Kidney glomerular epithelial cell (primary cell): Measurements from ENCODE around the gene SCAPER.

Source experiments
- DNase-seq: peaks from one replicate; lab custom pipeline; 2025; lab: John Stamatoyannopoulos, UW

The SCAPER gene

DNA sequence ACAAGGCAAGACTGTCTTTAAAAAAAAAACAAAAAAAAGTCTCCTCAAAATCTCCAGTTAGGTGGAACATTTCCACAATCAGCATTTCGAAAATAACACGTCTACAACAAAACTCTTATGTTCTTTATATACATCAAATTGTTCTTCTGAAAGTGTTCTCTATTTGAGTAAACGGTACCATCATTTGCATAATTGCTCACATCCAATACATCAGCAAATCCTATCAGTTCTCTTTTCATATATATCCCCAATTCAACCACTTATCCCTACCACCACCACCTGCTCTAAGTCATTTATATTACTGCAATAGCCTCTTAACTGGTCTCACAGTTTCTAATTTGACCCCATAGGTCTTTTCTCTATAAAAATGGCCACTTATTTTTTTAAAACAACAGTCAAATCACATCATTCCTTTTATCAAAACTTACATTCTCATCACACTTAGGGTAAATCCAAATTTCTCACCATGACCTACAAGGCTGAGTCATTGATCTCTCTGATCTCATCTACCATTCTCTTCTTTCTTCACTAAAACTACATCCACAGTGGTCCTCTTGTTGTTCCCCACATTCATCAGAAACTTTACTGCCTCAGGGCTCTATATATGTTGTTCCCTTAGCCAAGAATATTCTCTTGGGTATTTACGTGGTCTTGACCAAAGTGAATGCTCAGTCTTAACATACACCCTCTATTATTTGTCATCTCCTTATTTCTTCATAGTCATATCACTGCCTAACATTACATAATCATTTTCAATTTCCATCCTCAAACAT, 237.0 kb downstream of the SCAPER start:
- no peak for DNase-seq

DNA sequence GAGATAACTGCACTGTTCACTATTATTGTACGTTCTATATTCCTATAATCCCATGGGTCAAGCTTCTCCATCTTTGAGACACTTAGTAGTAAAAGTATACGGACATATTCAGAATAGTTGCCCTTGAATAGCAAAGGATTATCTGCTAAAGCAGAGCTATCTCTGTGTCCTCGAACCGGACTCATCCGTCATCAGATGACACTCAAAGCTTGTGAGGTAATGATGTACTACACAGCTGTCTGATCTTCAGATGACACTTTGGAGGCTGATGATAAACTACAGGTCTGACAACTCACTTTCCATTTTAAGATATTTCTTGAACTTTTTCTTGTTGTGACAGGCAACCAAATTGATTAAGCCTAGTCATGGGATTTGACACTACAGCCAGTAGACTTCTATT, 240.2 kb downstream of the SCAPER start:
- DNase-seq = no peak

DNA sequence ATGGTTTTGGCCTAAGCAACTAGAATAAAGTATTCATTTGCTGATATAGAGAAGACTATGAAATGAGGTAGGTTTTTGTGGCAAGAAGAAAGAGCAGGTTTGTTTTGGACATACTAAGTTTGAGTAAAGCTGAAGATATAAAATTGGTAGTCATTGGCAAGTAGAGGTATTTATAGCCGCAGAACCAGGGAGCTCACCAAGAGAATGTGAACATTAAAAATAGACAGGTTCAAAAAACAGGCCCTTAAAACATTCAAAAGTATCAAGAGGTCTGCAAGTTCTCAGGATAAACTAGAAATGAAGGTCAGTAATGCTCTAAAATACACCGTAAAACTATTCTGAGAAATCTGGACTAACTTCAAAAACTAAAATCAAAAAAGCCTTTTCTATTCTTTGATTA, 240.7 kb downstream of the SCAPER start:
- no peak for DNase-seq

DNA sequence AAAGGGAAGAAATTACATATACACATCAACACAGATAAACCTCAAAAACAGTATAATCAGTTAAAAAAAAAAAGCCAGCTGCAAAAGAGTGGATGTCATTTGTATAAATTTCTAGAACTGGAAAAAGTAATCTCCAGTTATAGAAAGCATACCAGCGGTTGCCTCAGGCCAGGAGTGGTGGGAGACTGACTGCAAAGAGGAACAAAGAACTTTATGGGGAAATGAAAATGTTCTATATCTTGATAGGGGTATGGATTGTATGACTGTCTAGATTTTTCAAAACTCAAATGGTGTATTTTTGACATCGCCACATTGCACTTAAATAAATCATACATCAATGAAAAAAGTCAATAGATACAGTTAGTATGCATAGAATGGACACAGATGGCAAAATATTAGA, 241.6 kb downstream of the SCAPER start:
- no peak for DNase-seq

DNA sequence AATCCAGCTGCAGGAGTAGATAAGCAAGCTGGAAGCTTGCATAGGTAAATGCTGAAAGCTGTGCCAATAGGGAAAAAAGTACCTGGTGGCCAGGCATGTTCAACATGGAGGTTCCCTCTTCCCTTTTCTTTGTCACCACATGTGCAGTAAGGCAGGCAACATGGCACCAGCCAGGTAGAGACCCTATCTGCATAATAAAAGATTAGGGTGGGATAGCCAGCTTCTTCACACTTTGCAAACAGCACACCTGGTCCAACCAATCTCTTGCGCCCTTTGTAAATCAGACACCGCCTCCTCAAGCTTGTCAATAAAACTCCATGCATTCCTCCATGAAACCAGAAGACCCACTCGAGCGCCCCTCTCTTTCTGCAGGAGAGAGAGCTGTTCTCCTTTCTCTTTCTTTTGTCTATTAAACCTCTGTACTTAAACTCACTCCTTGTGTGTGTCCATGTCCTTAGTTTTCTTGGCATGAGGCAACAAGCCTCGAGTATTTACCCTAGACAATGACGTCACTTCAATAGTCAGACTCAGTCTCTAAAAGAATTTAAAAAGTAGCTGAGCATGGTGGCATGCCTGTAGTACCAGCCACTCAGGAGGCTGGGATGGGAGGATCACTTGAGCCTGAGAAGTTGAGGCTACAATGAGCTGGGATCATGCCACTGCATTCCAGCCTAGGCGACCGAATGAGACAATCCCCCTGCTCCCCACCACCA, 256.3 kb downstream of the SCAPER start:
- no peak for DNase-seq

DNA sequence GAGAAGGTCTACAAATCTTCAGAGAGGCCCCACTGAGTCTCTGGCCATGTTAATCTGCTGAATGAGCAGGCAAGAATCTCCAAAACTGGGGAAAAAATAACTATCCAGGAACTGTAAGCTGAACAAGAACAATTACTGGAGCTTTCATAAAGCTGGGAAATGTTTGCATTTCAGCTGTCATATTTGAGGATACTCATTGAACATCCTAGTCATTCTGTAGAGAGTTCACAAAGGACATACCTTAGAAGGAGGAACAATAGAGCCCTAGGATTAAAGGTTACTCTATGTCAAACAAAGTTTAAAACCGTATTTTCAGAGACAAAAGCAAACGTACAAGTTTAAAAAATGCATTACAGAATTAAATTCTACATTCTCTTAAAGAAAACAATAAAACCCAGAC, 257.5 kb downstream of the SCAPER start:
- DNase-seq = no peak

DNA sequence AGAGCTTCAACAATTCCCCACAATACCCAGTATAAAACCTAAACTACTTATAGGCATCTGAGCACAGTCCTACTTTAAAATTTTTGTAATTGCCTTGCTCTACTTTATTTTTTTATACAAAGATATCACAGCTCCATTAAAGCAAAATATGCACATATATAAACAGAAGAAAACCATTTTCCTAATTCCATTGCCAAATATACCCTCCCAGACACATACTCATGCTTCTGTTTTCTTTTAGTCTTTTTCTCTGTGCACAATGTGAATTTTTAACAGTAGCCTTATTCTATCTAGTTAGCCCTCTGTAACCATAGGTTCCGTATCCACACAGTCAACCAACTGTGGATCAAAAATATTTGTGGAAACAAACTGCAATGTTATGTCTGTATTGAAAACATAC, 260.5 kb downstream of the SCAPER start:
- DNase-seq = no peak

DNA sequence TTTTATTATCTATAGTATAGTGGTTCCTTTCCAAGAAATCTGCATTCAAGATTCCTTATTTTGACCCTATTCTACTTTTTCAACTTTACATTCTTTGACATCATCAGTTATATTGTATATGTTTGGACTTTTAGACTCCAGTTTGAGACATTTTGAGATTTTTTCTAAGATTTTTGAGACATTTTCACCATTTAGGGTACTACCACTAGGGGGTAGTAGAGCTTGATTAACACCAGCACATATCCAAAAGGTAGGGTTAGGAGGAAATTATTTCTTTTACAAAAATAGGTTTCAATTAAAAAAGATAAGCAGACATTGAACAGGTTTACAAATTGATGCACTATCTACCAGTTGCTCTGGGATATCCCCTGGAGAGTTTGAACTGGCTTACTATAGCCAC, 262.5 kb downstream of the SCAPER start:
- DNase-seq = no peak

DNA sequence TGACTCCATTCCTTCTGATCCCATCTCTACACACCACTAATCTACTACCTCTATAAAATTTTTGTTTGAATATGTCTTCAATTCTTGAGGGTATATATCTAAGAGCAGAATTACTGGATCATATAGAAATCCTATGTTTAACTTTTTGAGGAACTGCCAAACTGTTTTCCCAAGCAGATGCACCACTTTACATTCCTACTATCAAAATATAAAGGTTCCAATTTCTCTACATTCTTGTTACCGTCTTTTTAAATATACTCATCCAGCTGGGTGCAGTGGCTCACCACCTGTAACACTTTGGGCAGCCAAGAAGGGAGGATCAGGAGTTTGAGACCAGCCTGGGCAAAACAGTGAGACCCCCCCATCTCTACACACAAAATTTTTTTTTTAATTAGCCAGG, 268.0 kb downstream of the SCAPER start:
- no peak for DNase-seq

DNA sequence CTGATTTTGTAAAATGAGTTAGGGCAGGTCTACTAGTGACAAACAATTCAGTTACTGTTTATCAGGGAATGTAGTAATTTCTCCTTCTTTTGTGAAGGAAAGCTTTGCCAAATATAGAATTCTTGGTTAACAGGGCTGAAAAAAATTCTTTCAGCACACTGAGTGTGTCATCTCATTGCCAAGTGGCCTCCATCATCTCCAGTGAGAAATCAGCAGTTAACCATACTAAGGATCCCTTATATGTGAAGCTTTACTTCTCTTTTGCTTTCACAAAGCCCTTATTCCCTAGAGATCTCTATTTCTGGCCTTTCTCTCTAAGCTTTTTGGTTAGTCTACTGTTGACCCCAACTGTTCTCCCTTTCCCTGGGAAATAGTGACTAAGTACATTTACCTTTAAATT, 269.1 kb downstream of the SCAPER start:
- no peak for DNase-seq

DNA sequence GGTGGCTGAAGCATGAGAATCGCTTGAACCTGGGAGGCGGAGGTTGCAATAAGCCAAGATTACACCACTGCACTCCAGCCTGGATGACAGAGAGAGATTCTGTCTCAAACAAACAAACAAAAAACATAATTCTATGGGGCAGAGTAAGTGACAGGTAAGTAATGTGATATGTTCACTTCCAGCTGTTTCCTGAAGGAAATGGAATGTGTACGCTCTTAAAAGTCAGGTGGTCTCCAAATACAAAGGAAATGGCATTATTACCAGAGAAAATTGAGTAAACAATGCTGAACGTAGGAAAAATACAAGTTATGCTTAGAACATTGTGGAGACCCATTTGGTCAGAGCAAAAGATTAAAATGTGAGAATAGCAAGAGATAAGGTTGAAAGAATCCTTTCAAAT, 278.5 kb downstream of the SCAPER start:
- DNase-seq = no peak

DNA sequence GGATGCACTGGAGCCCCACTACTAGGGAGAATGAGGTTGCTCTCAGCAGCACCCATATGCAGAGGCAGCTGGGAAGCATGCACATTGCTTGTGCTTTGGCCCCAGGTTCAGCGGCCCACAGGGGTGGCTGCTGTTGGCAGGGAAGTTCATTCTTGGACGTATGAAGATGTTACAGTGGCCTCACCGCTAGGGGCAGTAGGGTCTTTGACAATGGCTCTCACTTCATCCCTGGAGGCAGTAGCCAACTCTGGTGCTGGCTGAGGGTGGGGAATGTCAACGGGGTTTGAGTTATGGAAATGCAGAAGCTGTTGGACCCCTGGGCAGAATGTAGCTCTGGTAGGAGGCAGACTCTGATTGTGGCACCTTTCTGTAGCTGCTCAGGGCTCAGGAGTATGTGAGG, 279.9 kb downstream of the SCAPER start:
- no peak for DNase-seq

DNA sequence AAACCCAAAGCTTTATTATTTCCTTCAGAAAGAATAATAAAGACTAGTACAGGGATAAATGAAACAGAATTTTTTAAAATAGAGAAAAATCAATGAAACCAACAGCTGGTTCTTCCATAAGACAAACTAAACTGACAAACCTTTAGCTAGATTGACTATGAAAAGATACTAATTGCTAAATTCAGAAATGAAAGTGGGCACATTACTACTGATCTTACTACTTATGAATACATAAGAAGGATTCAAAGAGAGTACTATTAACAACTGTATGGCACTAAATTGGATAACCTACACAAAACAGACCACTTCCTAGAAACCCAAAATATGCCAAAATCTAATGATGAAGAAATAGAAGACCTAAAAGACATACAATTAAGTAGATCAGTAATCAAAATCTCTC, 290.4 kb downstream of the SCAPER start:
- DNase-seq = no peak

DNA sequence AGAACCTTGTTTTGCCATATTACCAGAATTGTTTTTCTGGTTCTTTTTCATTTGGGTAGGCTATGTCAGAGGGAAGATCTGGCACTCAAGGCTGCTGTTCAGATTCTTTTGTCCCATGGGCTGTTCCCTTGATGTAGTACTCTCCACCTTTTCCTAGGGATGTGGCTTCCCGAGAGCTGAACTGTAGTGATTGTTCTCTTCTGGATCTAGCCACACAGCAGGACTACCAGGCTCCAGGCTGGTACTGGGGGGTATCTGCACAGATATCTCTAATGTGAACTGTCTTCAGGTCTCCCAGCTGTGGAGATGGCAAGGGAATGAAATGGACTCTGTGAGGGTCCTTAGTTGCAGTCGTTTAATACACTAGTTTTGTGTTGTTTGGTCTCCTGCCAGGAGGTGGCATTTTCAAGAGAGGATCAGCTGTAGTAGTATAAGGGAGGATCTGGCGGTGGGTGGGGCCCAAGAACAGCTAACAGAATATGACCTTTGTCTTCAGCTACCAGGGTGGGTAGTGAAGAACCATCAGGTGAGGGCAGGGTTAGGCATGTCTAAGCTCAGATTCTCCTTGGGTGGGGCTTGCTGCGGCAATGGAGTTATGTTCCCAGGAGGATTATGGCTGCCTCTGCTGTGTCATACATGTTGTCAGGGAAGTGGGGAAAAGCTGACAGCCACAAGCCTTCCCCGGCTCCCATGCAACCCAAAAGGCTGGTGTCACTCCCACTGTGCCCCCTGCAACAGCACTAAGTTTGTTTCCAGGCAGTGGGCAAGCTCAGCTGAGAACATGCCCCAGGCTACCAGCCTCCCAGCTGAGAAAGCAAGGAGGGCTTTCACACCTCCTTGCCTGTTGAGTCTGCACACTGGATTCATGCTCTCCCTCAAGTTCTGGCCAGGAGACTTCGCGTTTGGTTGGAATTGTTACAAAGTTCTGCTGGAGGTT, 316.1 kb downstream of the SCAPER start:
- no peak for DNase-seq

DNA sequence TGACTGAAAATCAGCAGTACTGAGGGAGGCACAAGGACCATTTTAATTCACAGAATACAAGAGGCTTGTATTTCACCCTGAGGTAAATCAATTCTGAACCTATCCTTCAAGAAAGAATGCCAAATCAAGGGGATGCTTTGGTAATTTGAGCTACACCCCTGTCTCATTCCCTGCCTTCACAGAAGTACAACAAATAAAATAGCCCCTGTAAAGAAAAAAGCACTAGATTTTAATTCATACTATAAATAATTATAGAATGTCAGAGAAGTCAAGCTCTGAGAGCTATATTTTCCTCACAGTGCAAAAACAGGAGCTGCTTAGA, 319.6 kb downstream of the SCAPER start:
- DNase-seq = no peak

DNA sequence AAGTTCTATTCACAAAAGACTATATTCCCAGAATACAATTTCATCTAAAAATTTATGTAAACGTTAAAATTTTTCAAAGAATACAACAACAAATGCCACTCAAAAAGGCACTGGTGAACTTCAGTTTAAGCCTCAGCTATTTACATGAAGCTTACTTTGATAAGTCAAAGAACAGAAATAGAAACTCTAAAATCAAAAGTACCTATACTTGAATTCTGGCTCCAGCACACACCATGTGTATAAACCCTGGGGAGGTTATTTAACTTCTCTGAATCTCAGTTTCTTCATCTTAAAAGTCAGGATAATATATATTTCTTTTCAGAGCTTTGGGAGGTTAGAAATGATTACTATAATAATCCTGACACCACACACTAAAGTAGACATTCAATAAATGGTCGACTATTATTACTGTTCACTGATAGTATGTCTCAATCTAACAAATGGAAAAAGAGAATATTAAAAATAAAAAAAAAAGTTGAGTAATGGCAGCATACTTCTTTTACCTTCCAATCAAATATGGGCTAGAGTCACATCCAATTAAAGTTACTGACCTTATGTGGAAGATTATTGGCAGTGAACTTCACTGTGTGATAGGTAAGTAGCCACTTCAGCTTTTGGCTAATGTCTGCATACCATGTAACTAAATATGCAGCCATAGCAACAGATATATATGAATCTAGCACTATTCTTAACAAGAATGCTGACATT, 320.1 kb downstream of the SCAPER start:
- no peak for DNase-seq

DNA sequence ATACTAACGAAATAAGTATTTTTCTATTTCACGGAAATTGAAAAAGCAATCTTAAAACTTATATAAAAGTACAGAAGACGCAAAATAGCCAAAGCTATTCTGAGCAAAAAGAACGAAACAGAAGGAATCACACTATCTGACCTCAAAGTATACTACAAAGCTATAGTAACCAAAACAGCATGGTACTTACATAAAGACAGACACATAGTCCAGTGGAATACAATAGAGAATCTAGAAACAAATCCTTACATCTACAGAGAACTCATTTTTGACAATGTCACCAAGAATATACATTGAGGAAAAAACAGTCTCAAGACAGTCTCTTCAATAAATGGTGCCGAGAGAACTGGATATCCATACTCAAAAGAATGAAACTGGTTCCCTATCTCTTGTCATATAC, 322.6 kb downstream of the SCAPER start:
- no peak for DNase-seq

DNA sequence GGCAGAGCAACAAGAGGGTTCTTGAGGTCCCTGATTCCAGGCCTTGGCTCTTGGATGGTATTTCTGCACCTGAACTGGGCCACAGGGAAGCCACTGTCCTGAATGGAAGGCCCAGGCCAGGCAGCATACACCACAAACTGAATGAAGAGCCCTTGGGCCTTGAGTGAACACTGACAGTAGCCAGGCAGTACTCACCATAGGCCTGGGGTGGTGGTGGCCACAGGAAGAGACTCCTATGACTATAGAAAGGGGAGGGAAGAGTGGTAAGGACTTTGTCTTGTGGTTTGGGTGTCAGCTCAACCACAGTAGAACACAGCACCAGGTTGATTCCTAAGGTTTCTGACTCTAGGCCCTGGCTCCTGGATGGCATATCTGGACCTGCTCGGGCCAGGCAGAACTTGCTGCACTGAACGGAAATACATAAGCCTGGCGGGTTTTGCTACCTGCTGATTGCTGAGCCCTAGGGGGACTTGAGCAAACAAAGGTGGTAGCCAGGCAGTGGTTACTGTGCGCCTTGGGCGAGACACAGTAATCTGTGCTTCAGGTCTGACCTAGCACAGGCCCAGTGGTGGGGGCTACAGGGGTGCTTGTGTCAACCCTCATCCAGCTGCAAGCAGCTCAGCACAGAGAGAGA, 327.1 kb downstream of the SCAPER start:
- DNase-seq = no peak

DNA sequence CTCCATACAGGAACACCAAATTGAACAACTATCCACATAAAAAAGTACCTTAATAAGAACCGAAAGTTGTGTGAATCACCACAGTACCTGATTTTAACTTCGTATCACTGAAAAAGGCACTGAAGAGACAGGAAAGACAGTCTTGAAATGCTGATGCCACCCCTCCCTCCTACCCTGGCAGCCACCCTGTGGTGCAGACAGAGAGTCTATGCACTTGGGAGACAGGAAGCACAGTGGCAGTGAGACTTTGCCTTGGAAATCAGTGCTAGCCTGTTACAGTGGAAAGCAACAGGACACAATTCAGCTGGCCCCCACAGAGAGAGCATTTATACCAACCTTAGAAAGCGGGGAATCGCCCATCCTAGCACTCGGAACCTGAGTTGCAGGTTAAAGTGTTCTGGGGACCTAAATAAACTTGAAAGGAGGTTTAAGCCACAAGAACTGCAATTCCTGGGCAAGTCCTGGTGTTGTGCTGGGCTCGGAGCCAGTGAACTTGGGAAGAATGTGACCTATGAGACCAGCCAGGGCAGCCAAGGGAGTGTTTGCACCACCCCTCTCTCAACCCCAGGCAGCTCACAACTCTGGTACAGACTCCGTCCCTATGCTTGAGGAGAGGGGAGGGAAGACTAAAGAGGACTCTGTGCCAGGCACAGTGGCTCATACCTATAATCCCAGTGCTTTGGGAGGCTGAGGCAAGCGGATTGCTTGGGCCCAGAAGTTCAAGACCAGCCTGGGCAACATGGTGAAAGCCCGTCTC, 328.4 kb downstream of the SCAPER start:
- peak; percentile 17 for DNase-seq

DNA sequence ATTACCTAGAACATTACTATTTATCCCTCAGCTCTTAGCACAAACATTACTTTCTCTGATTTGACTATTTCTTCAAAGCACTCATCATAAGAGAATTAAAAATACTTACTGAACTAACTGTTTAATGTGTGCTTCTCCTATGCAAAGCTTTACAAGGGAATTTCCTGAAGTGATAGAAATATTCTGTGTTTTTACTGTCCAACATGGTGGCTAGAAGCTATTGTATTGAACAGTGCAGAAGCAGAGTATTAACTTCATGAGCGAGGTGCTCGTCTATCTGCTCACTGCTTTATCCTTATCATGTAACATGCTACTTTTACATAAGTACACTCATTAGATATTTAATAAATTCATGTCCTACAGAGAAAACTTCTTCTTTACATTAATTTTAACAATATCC, 329.5 kb downstream of the SCAPER start:
- DNase-seq = no peak

DNA sequence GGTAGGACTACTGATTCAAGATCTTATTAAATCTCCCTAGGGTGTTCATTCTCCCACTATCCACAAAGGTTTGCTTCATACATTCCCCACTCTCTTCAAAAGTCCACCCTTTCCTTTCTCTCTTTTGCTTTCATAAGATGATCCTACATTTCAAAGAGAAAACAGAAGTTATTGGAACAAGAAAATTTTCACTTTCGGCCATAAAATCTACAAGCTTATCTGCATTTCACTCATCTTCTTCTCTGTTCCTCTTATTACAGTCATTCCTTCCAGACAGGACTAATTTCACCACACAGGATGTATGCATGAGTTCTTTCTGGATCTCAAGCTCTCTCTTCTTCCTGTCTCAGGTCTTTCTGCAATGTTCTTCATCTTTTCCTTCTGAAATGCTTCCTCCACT, 329.9 kb downstream of the SCAPER start:
- DNase-seq = peak; percentile 24
